ENCODE measurements around the gene SVOPL.

- TF ChIP-seq POLR2A (IDR thresholded peaks at IDR 0.05; ENCODE audit: low read depth, low read length) (no peak), CTCF (IDR thresholded peaks at IDR 0.05; ENCODE audit: extremely low read depth in 1 of 2, insufficient read depth in 1 of 2, low read depth in 1 of 2, low read length in 2 of 2) (no peak), GATA2 (IDR thresholded peaks at IDR 0.05; ENCODE audit: insufficient read depth, insufficient read length, low read depth, low read length) (no peak), POLR2AphosphoS5 (IDR thresholded peaks at IDR 0.05; ENCODE audit: insufficient read depth, low read depth, low read length) (no peak), EZH2 (IDR thresholded peaks at IDR 0.05; ENCODE audit: borderline replicate concordance, low read depth, low read length, severe bottlenecking) (no peak), MAX (IDR thresholded peaks at IDR 0.05; ENCODE audit: insufficient read depth, insufficient read length) (no peak), JUN (IDR thresholded peaks at IDR 0.05; ENCODE audit: borderline replicate concordance, insufficient read depth, insufficient read length, low read depth) (no peak), MYC (IDR thresholded peaks at IDR 0.05; ENCODE audit: low read depth, low read length) (no peak)
These were observed 113.7 kb downstream of the SVOPL start for GRCh38 chr7:138587485-138587884.
